Activated CD4-positive, CD25-positive, alpha-beta regulatory T cell treated with anti-CD3 and anti-CD28 coated beads, Interleukin-2, amount 50 U/mL, for 72 hours (primary cell): ENCODE measurements around the gene ARHGAP25.
"Not testable (repeated sequence)": the region's sequence is repeated elsewhere in the genome, so short reads cannot be mapped to it uniquely, and the experiment has no call there.

ENCODE experiments used
- DNase-seq: peaks from one replicate; pipeline ENCODE4 v3.0.0; 2021

ARHGAP25 gene

DNA sequence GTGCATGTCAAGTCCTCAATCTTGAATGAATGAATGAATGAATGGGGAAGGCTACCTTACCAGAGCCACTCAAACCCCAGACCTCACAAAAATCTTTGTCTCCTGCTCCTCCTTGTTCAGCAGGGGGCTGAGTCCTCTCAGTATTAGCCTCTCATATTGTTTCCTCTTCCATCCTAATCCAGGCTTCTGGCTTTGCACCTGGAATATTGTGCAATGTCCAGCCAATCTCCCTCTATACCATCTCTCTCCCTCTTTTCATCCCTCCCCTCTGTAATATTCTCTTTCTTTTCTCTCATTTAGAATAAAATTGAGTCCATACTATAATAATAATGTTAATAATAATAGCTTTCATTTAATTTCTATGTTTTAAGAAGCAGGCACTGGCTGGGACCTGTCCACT, 34.3 kb downstream of the ARHGAP25 start:
- DNase-seq = no peak

DNA sequence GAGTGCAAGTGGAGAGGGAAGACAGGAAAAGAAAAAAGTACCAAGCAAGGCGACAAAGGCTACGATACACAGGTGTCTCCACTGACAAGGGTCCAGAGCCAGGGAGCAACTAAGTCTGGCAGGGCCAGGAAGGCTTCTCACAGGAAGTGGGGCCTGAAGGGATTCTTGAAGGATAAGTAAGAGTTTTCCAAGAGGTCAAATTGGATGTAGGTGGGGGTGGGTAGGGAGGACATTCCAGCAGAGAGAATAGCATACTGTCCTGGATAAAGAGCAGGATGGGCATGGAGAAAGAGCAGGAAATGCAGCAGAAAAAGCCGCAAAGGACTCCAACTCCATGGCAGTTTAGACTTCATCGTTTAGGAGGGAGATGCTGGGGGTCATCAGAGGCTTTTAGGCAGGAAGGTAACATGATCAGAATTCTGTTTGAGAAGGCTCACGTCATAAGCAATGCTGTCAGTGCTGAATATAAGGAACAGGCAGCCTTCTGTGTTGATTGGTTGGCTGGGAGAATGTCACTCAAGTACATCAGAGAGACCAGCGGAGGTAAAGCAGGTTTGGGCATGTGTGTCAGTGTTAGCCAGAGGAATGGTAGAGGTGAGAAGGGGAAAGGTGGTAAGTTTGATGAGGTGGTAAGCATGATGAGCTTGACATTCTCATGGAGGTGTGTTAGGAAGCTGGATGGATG, 35.1 kb downstream of the ARHGAP25 start:
- no peak for DNase-seq

DNA sequence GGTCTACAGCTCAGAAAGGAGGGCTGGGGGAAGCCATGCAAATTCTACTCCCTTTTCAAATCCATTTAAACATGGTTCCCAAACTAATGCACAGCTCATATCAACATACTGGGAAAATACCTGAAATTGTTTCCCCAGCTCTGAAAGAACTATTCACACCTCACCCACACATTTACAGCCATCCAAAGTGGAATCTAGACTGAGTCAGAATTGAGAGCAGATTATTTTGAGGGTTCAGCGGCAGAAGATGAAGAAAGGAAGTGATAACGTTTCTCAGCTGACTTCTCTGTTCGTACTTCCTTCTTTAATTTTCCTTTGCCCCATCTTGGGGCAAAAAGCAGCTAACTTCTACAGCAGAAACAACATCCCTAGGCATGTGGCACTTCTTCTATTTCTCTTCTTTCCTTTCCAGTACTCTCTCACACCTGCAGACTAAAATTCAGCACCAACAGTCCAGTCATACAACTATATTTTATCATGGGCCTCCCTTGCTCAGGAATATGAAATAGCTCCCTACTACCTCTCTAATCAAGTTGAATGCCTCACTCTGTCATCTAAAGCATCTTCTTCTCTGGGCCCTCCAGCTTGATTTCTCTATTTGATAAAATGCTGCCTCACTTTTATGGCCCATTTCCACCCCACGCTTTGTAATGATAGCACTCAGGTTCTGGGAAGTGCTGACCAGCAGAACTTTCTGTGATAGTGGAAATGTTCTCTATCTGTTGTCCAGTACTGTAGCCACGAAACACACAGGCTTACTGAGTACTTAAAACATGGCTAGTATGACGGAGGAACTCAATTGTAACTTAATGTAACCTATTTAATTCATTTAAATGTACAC, 35.9 kb downstream of the ARHGAP25 start:
- DNase-seq = no peak

DNA sequence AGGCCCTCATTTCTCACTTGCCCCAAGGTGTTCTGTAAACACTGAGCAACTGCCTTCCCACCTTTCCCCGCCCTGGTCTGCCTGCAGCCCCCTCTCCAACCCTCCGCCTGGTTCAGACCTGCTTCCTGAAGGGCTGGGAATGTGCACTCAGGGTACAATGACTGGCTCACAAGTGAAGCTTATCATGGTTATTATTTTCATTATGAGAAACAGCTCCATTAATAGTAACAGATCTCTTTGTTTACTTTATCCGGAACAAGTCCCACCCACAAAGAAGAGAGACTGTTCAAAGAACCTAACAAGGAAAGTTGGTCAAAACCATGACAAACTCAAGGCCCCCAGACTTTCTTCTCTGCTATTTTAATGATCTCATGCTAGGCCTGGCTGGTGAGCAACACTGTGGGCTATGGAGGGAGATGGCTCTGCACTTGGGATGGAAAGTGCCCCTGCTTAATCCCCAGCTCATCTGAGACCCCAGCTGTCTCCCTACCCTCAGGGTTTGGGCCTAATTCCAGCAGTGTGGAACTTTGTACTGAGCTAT, 36.7 kb downstream of the ARHGAP25 start:
- DNase-seq = no peak

DNA sequence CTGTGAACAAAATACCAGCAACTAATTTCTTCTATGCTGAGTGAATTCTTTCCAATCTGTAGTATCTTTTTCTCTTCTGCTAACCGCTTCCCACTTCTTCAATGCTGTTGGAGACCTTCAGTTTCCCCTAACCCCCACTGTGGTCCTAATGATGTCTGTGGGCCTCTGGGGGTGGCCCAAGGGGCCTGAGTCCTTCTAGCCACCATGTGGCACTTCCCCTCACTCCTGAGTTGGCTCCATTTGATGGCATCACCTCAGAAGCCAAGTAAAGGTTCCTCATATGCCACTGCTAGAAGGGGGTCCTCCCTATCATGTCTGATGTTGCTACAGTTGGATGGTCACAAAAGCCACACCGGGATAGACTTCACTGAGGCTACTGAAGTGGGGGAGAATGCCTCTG, 37.5 kb downstream of the ARHGAP25 start:
- DNase-seq = no peak

DNA sequence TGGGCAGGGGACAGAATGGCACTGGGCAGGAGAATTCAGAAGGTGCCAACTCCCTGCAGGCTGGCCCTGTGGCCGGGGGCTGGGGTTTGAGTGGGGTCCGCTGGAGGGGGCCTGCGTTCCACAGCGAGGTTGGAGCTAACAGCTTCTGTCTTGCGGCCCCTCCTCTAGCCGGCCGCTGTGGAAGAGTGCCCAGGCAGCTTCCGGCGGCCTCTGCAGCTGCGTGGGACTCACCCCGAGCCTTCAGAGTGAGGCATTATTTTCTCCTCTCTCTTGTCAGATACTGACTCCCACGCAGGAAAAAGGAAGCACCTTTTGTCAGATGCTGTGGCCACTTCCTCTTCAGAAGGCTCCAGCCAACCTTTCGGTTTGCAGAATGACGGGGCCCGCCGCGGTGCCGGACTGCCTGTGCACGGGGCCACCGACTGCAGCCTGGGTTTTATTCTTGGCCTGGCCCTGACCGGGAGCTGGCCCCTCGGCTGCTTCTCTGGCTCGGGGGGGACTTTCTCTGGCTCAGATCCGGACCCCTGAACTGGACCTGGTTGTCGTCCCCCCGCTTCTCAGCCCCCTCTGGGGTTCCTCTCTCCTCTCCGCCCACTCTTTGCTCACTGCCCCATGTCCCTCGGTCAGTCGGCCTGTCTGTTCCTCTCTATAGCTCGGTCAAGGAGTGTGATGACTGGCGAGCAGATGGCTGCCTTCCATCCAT, 40.1 kb downstream of the ARHGAP25 start:
- DNase-seq = peak; percentile 71

- DNase-seq = no peak
These were observed 40.7 kb downstream of the ARHGAP25 start for GRCh38 chr2:68775272-68775842.

- DNase-seq = no peak
These were observed 41.5 kb downstream of the ARHGAP25 start for GRCh38 chr2:68776124-68776523.

- no peak for DNase-seq
These were observed 45.0 kb downstream of the ARHGAP25 start for GRCh38 chr2:68779595-68779994.

- no peak for DNase-seq
These were observed 49.6 kb downstream of the ARHGAP25 start for GRCh38 chr2:68784188-68784587.

GRCh38 chr2:68784915-68785314, 50.3 kb downstream of the ARHGAP25 start:
- DNase-seq = no peak

- DNase-seq = no peak
These were observed 52.7 kb downstream of the ARHGAP25 start for GRCh38 chr2:68787356-68787755.

DNA sequence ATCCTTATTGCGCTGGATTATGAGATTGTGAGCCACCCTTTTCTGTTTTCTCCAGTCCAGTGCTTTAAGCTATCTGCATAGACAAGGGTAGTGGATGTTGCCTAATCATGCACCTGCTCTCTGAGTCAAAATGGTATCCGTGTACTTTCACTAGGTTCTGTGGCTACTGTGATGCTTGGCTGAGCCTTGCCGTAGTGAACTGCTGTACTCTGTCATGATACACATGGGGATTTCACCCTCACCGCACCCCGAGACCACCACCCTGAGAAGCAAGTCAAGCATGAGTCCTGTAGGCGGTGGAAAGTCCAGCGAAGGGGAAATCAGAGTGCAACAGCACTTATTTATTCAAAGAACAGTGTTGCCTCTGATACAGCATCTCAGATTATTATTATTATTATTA, 55.0 kb downstream of the ARHGAP25 start:
- DNase-seq = no peak

DNA sequence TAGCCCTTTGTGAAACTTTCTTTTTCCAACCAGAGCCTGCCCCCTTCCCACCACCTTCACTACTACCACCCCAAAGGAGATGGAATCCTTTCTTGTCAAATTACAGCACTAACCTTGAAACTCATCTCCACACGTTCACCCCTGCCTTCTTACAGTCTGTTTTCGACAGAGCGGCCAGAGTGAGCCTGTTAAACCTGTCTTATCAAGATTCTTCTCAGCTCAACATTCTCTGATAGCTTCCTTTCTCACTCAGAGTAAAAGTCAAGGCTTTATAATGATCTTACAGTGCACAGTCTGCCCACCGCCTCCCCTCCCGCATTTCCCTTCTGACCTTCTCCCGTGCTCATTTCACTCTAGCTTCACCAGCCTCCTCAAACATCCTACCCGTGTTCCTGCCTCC, 56.0 kb downstream of the ARHGAP25 start:
- no peak for DNase-seq

DNA sequence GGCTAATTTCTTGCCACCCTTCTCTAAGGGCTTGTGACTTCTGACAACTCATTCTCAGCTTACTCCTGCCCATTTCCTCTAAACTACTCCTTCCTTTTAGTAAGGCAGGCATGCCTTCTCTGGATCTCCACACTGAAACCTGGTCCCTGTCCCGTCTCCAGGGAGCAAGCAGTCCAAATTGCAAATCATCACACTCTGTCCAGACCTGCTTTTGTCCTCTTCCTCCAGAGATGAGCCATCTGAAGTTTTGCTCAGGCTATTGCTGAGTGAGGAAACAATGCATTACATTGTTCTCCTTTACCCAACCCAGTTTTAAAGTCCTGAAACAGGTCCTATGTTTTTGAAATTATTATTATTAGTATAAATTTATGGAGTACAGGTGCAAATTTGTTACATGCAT, 57.3 kb downstream of the ARHGAP25 start:
- no peak for DNase-seq

- DNase-seq = no peak
These were observed 58.1 kb downstream of the ARHGAP25 start for GRCh38 chr2:68792751-68793150.

DNA sequence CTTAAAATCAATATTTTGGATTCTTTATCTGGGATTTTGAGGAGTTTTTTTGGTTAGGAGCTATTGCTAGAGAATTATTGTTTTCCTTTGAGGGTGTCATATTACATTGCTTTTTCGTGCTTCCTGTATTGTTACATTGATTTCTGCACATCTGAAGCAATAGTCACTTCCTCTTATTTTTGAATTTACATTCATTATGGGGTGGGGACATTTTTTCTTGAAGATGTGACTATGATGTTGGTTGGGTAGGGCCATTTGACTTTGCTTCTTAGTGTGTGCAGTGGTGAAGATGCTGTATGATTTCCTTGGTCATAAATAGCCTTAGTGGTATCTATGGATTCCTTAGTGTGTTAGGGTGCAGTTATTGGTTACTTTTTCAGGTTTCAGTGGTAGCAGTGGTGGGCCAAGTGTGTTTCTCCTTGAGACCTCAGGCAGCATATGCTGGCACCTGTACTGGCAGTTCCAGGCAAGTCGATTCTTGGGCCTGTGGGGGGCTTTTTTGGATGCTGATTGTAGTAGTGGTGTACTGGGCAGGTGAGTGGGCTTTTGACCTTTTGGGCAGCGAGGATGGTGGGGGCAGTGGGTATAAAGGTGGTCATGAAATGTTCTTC, 61.8 kb downstream of the ARHGAP25 start:
- no peak for DNase-seq

- DNase-seq = no peak
These were observed 64.0 kb downstream of the ARHGAP25 start for GRCh38 chr2:68798569-68798968.

- no peak for DNase-seq
These were observed 64.8 kb downstream of the ARHGAP25 start for GRCh38 chr2:68799140-68800026.

GRCh38 chr2:68800027-68800401, 65.4 kb downstream of the ARHGAP25 start:
- DNase-seq = no peak

GRCh38 chr2:68800517-68800916, 65.9 kb downstream of the ARHGAP25 start:
- no peak for DNase-seq

- DNase-seq = not testable (repeated sequence)
These were observed 67.5 kb downstream of the ARHGAP25 start for GRCh38 chr2:68802161-68802560.
